HG03520 (cell line): ENCODE results near the gene C1QTNF1.
"Not testable (repeated sequence)": the region's sequence is repeated elsewhere in the genome, so short reads cannot be mapped to it uniquely, and the experiment has no call there.

Source experiments
- ATAC-seq: cut with Tn5 transposase; IDR thresholded peaks from one replicate; pipeline ENCODE4 v1.9.1; 2021; ENCODE audit warnings: mild to moderate bottlenecking, moderate library complexity; ENCODE audit not compliant: unreplicated experiment

Gene C1QTNF1

GRCh38 chr17:79005063-79005861 is 18.7 kb upstream of the C1QTNF1 start:
- ATAC-seq, result no peak

GRCh38 chr17:79006046-79006445 is 17.9 kb upstream of the C1QTNF1 start:
- no peak for ATAC-seq

GRCh38 chr17:79006794-79007503 is 17.0 kb upstream of the C1QTNF1 start:
- no peak for ATAC-seq

GRCh38 chr17:79007504-79008381 is 16.2 kb upstream of the C1QTNF1 start:
- ATAC-seq, result no peak

- no peak for ATAC-seq
Observed at GRCh38 chr17:79008666-79009387, 15.1 kb upstream of the C1QTNF1 start.

- peak; percentile 81 for ATAC-seq
Observed at GRCh38 chr17:79009397-79010303, 14.3 kb upstream of the C1QTNF1 start, which contains the start of gene CANT1. TSS of gene CANT1 (minus strand) at chr17:79009764. CDS start at chr17:78997622, 12,142 bp downstream.

- no peak for ATAC-seq
Observed at GRCh38 chr17:79010304-79010646, 13.7 kb upstream of the C1QTNF1 start.

- ATAC-seq, result no peak
Observed at GRCh38 chr17:79011451-79012147, 12.4 kb upstream of the C1QTNF1 start.

- no peak for ATAC-seq
Observed at GRCh38 chr17:79012563-79013134, 11.3 kb upstream of the C1QTNF1 start.

- ATAC-seq, result no peak
Observed at GRCh38 chr17:79014158-79014758, 9.7 kb upstream of the C1QTNF1 start.

GRCh38 chr17:79017546-79018369 is 6.2 kb upstream of the C1QTNF1 start:
- no peak for ATAC-seq

- ATAC-seq, result no peak
Observed at GRCh38 chr17:79018370-79018695, 5.6 kb upstream of the C1QTNF1 start.

- ATAC-seq, result no peak
Observed at GRCh38 chr17:79019261-79019631, 4.7 kb upstream of the C1QTNF1 start.

GRCh38 chr17:79019632-79020584 is 4.1 kb upstream of the C1QTNF1 start:
- no peak for ATAC-seq

- no peak for ATAC-seq
Observed at GRCh38 chr17:79020631-79021301, 3.2 kb upstream of the C1QTNF1 start.

GRCh38 chr17:79021929-79022328 is 2.0 kb upstream of the C1QTNF1 start:
- ATAC-seq, result not testable (repeated sequence)
